Stomach (tissue), 9 donors: ENCODE measurements around the gene C10orf105. TPM values are rescaled to one million over a fixed set of nuclear protein-coding genes. Genes with fewer than 3 reads are reported as not detected.

Experiments
- DNase-seq, 2 donors: peaks; one replicate each; pipeline versions ENCODE4 v3.0.0 to v3.0.0-alpha.2; 2013 to 2019
- H3K27ac ChIP-seq, 5 donors: fragments of 200-600 bp in 4 of 5; sonication (generic) in 4 of 5; one replicate each; pipeline ENCODE4 v1.5.1; 2013 to 2019; ENCODE audit warnings: mild to moderate bottlenecking in 1 of 5, moderate library complexity in 1 of 5
- H3K27me3 ChIP-seq, 3 donors: fragments of 200-600 bp; sonication (generic); one replicate each; pipeline ENCODE4 v1.5.1; 2017 to 2019; ENCODE audit warnings: mixed run types in 1 of 3
- H3K36me3 ChIP-seq, 4 donors: fragments of 200-600 bp; sonication (generic); 1 replicate in 3 of 4; 2 replicates in 1 of 4; pipeline ENCODE4 v1.5.1; 2016 to 2019
- H3K4me1 ChIP-seq, 4 donors: fragments of 200-600 bp; sonication (generic); one replicate each; pipeline ENCODE4 v1.5.1; 2016 to 2019
- H3K4me3 ChIP-seq, 4 donors: fragments of 200-600 bp; sonication (generic) in 3 of 4; one replicate each; pipeline ENCODE4 v1.5.1; 2016 to 2019; ENCODE audit warnings: mild to moderate bottlenecking in 1 of 4
- H3K9me3 ChIP-seq, 4 donors: fragments of 200-600 bp; sonication (generic); one replicate each; pipeline ENCODE4 v1.5.1; 2016 to 2019
- CTCF ChIP-seq, 7 experiments: fragments of 450-650 bp in 4 of 7; fragments of 200-600 bp in 3 of 7; sonication (generic) in 3 of 7; IDR thresholded peaks; one replicate each; pipeline ENCODE4 v1.5.1; 2016 to 2019; ENCODE audit warnings: antibody characterized with exemption in 7 of 7, control low read depth in 2 of 7, mild to moderate bottlenecking in 1 of 7
- EP300 ChIP-seq: sonication (generic); formaldehyde crosslinking; IDR thresholded peaks from one replicate; pipeline ENCODE4 v1.6.1; 2017; ENCODE audit warnings: antibody characterized with exemption
- POLR2A ChIP-seq, 4 donors: fragments of 450-650 bp; IDR thresholded peaks; one replicate each; pipeline ENCODE4 v1.6.1; 2016; ENCODE audit warnings: antibody characterized with exemption in 4 of 4, control low read depth in 2 of 4, mild to moderate bottlenecking in 1 of 4, moderate library complexity in 1 of 4
- POLR2AphosphoS5 ChIP-seq, 3 donors: sonication (generic); formaldehyde crosslinking; IDR thresholded peaks; one replicate each; pipeline ENCODE4 v1.6.1; 2016; ENCODE audit warnings: antibody characterized with exemption in 3 of 3
- WGBS, 5 donors: extraction: QIAGEN DNeasy Blood & Tissue Kit in 3 of 5; methylation state at CpG; one replicate each; pipeline versions ENCODE4 v1.1.5 to v1.1.7; 2013 to 2018; 5-methylcytosine and 5-hydroxymethylcytosine counted together
- intact Hi-C: fragments of 100-400 bp; cut with DNase I; formaldehyde crosslinking; loops from one replicate; pipeline ENCODE4 v1.15.1; 2023; ENCODE audit warnings: low total_unique reads
- polyA plus RNA-seq, 3 donors: library from polyadenylated mRNA; stranded (reverse); fragments of 200-250 nt; gene quantifications; one replicate each; pipeline ENCODE4 v1.2.3, GENCODE V29; 2013
- total RNA-seq, 5 donors: library from RNA; depleted of rRNA; stranded (reverse); fragments of >200 nt; gene quantifications; one replicate each; pipeline versions ENCODE4 v1.1.0 to v1.2.3, GENCODE V29; 2014 to 2016
- donor health status: healthy with polysubstance abuse.
- donor health status: Bipolar disorder and iron deficiency.
- donor health status: healthy.

The C10orf105 gene
- total and polyA plus RNA-seq, 8 donors, result 0.03 TPM; not detected in 7

GRCh38 chr10:71696628-71697326, 22.8 kb downstream of the C10orf105 start:
- H3K9me3 ChIP-seq, result peaks cover 0 to under 1% (median 0%) of the 10 kb centered on the region in 4 donors
- WGBS, 5 donors, result 31 to 41% (median 36%) methylated on average over 9 to 10 of the region's 10 CpGs
- peaks cover 6 to 68% (median 26%) of the 10 kb centered on the region in 4 donors for H3K4me1 ChIP-seq
- H3K27ac ChIP-seq, result no peak overlapping the region
- no peak for TF ChIP-seq EP300
- TF ChIP-seq CTCF (IDR thresholded peaks at IDR 0.05), result peak in 5 of 7 experiments; percentile 43 to 82 (median 77)
- DNase-seq, result peak; percentile 77 to 81
- intact Hi-C loops, result no loop called here
- H3K36me3 ChIP-seq, result no peaks in the 10 kb centered on the region
- H3K27me3 ChIP-seq, result no peaks in the 10 kb centered on the region
- H3K4me3 ChIP-seq, result no peak overlapping the region

GRCh38 chr10:71695502-71696476, 23.8 kb downstream of the C10orf105 start:
- peak overlapping the region in 1 of 5 donors; percentile 53 for H3K27ac ChIP-seq
- TF ChIP-seq CTCF (IDR thresholded peaks at IDR 0.05) (no peak), POLR2AphosphoS5 (IDR thresholded peaks at IDR 0.05) (no peak), EP300 (no peak), POLR2A (IDR thresholded peaks at IDR 0.05) (no peak)
- 78 to 85% (median 82%) methylated on average over 12 to 14 of the region's 14 CpGs for WGBS, 5 donors

GRCh38 chr10:71694567-71694968, 25.0 kb downstream of the C10orf105 start:
- H3K36me3 ChIP-seq, result no peaks in the 10 kb centered on the region
- H3K27ac ChIP-seq, result peak overlapping the region in 4 of 5 donors; percentile 35 to 69 (median 48)
- H3K4me3 ChIP-seq, result no peak overlapping the region
- intact Hi-C loops, result no loop called here
- no peak for TF ChIP-seq EP300
- TF ChIP-seq POLR2A (IDR thresholded peaks at IDR 0.05), result no peak
- no peak for TF ChIP-seq POLR2AphosphoS5 (IDR thresholded peaks at IDR 0.05)
- no peak for TF ChIP-seq CTCF (IDR thresholded peaks at IDR 0.05)
- H3K4me1 ChIP-seq, result peaks cover 6 to 54% (median 26%) of the 10 kb centered on the region in 4 donors
- DNase-seq, result peak; percentile 46 to 68
- WGBS, 5 donors, result 53 to 73% (median 67%) methylated on average over 7 to 10 of the region's 10 CpGs
- H3K27me3 ChIP-seq, result no peaks in the 10 kb centered on the region
- H3K9me3 ChIP-seq, result peaks cover 0 to 4% (median 0%) of the 10 kb centered on the region in 4 donors

More at GRCh38 chr10:71695502-71696476, 23.8 kb downstream of the C10orf105 start:
- DNase-seq, result no peak
- Histone ChIP-seq H3K4me3 (no peak overlapping the region), H3K36me3 (no peaks in the 10 kb centered on the region), H3K27me3 (no peaks in the 10 kb centered on the region), H3K4me1 (peaks cover 6 to 58% (median 26%) of the 10 kb centered on the region in 4 donors), H3K9me3 (peaks cover 0 to 4% (median 0%) of the 10 kb centered on the region in 4 donors)
- intact Hi-C loops, result no loop called here

- no peaks in the 10 kb centered on the region for H3K27me3 ChIP-seq
- TF ChIP-seq POLR2A (IDR thresholded peaks at IDR 0.05), result no peak
- TF ChIP-seq POLR2AphosphoS5 (IDR thresholded peaks at IDR 0.05), result no peak
- no peak for TF ChIP-seq EP300
- TF ChIP-seq CTCF (IDR thresholded peaks at IDR 0.05), result no peak
- no peaks in the 10 kb centered on the region for H3K36me3 ChIP-seq
- 87 to 91% (median 90%) methylated on average over 18 of the region's 18 CpGs for WGBS, 5 donors
- intact Hi-C loops, result no loop called here
- H3K27ac ChIP-seq, result peak overlapping the region; percentile 14 to 69 (median 44)
- no peak for DNase-seq
- H3K4me3 ChIP-seq, result no peak overlapping the region
- peaks cover 6 to 51% (median 26%) of the 10 kb centered on the region in 4 donors for H3K4me1 ChIP-seq
- H3K9me3 ChIP-seq, result peaks cover 0 to 4% (median 0%) of the 10 kb centered on the region in 4 donors
These were observed 25.5 kb downstream of the C10orf105 start for GRCh38 chr10:71694039-71694501.
